ENCODE data around the gene PRSS57.
"Not testable (repeated sequence)": the region's sequence is repeated elsewhere in the genome, so short reads cannot be mapped to it uniquely, and the experiment has no call there.

PRSS57 gene

DNA sequence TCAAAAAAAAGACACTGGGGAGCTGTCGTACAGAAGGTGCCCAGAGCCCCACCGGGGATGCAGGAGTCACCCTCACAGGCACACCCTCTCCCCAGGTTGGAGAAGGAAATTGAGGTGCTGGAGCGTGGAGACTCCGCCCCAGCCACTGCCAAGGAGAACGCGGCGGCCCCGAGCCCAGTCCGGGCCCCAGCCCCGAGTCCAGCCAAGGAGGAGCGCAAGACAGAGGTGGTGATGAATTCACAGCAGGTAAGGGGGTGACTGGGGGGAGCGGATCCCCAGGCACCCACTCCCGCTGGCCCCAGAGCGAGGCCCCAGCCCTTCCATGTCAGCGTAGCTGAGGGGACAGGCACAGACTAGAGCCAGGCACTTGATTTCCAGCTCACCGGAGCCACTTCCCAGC is 35.7 kb upstream of the PRSS57 start:
- no peak overlapping the region for H3K4me3 ChIP-seq (replicated peaks; ENCODE audit: insufficient read depth, low read length)
- H3K27me3 ChIP-seq (ENCODE audit: insufficient read depth, poor library complexity, severe bottlenecking) = no peaks in the 10 kb centered on the region
- DNase-seq (ENCODE audit: low read depth in 1 of 2, low spot score in 1 of 2) = no peak
- no peak for TF ChIP-seq GABPA (IDR thresholded peaks at IDR 0.05; ENCODE audit: low read depth)
- H3K27ac ChIP-seq (replicated peaks) = no peak overlapping the region

DNA sequence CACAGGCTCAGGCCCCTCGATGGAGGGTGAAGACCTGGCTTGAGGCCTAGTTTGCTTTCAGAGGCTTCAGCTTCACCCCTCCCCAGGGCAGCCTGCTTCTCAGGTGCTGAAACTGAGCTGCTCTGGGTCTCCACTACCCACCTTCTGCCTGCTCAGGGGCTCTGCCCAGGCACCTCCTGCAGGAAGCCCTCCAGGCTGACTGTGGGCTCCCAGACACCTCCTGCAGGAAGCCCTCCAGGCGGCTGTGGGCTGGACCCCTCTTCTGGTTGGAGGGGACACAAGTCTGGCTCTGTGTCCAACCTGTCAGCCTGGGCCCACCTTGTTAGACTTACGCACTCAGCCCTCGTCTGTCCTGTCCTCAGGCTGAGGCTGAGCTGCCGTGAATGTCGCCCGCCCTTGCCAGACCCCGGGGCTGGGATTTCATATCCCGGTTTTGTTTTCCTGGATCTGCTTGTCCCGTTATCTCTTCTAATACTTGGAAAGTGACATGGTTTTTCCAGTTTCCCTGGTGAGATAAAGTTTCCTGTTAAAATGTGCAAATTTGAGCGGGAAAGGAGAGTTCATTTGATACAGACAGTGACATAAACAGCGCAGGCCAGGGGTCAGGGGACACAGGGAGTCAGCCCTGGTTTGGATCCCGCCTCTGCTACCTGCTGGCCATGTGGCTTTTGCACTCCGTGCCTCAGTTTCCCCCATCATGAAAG is 34.9 kb upstream of the PRSS57 start:
- TF ChIP-seq, protein P1, sequence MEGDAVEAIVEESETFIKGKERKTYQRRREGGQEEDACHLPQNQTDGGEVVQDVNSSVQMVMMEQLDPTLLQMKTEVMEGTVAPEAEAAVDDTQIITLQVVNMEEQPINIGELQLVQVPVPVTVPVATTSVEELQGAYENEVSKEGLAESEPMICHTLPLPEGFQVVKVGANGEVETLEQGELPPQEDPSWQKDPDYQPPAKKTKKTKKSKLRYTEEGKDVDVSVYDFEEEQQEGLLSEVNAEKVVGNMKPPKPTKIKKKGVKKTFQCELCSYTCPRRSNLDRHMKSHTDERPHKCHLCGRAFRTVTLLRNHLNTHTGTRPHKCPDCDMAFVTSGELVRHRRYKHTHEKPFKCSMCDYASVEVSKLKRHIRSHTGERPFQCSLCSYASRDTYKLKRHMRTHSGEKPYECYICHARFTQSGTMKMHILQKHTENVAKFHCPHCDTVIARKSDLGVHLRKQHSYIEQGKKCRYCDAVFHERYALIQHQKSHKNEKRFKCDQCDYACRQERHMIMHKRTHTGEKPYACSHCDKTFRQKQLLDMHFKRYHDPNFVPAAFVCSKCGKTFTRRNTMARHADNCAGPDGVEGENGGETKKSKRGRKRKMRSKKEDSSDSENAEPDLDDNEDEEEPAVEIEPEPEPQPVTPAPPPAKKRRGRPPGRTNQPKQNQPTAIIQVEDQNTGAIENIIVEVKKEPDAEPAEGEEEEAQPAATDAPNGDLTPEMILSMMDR (IDR thresholded peaks at IDR 0.05; ENCODE audit: insufficient read depth, low read length) = no peak
- TF ChIP-seq, protein P2, sequence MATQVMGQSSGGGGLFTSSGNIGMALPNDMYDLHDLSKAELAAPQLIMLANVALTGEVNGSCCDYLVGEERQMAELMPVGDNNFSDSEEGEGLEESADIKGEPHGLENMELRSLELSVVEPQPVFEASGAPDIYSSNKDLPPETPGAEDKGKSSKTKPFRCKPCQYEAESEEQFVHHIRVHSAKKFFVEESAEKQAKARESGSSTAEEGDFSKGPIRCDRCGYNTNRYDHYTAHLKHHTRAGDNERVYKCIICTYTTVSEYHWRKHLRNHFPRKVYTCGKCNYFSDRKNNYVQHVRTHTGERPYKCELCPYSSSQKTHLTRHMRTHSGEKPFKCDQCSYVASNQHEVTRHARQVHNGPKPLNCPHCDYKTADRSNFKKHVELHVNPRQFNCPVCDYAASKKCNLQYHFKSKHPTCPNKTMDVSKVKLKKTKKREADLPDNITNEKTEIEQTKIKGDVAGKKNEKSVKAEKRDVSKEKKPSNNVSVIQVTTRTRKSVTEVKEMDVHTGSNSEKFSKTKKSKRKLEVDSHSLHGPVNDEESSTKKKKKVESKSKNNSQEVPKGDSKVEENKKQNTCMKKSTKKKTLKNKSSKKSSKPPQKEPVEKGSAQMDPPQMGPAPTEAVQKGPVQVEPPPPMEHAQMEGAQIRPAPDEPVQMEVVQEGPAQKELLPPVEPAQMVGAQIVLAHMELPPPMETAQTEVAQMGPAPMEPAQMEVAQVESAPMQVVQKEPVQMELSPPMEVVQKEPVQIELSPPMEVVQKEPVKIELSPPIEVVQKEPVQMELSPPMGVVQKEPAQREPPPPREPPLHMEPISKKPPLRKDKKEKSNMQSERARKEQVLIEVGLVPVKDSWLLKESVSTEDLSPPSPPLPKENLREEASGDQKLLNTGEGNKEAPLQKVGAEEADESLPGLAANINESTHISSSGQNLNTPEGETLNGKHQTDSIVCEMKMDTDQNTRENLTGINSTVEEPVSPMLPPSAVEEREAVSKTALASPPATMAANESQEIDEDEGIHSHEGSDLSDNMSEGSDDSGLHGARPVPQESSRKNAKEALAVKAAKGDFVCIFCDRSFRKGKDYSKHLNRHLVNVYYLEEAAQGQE (IDR thresholded peaks at IDR 0.05; ENCODE audit: insufficient replicate concordance, low read depth) = no peak
- no peak for TF ChIP-seq SPI1 (IDR thresholded peaks at IDR 0.05; ENCODE audit: borderline replicate concordance, low read depth)
- TF ChIP-seq GABPA (IDR thresholded peaks at IDR 0.05; ENCODE audit: low read depth) = no peak
- TF ChIP-seq POLR2AphosphoS5 (IDR thresholded peaks at IDR 0.05; ENCODE audit: low read depth) = no peak
- H3K4me3 ChIP-seq (replicated peaks; ENCODE audit: insufficient read depth, low read length) = no peak overlapping the region
- no peak for DNase-seq (ENCODE audit: low read depth in 1 of 2, low spot score in 1 of 2)
- H3K27me3 ChIP-seq (ENCODE audit: insufficient read depth, poor library complexity, severe bottlenecking) = no peaks in the 10 kb centered on the region
- H3K27ac ChIP-seq (replicated peaks) = no peak overlapping the region

DNA sequence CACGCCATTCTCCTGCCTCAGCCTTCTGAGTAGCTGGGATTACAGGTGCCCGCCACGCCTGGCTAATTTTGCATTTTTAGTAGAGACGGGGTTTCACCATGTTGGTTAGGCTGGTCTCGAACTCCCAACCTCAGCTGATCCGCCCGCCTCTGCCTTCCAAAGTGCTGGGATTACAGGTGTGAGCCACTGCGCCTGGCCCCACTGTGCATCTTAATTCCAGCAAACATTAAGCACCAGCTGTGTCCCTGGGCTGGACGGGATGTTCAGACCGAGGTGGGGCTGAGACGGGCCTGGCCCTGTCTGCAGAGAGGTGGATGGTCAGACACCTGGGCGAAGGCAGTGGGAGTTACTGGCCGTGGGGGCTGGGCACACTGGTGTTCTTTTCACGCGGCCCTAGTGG is 34.3 kb upstream of the PRSS57 start:
- not testable (repeated sequence) for H3K27me3 ChIP-seq (ENCODE audit: insufficient read depth, poor library complexity, severe bottlenecking); DNase-seq (ENCODE audit: low read depth in 1 of 2, low spot score in 1 of 2); H3K27ac ChIP-seq (replicated peaks); H3K4me3 ChIP-seq (replicated peaks; ENCODE audit: insufficient read depth, low read length)

DNA sequence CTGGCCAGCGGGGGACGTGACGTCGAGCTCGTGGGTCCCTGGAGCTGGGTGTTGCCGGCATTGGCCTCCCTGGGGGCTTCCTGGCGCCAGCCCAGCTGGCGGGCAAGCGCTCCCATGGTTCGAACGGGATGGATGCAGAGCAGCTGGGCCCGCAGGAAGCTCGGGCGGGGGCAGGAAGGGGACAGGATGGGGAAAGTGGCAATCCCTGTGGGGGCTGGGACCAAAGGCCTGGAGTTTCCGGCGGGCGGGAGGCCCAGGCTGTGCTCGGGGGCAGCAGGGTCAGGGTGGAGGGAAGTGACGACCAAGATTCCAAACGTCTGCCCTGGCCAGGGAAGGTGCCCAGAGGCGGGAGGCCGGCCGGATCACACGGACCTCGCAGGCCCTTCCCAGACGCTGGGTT is 32.8 kb upstream of the PRSS57 start:
- Histone ChIP-seq H3K27ac (replicated peaks) (no peak overlapping the region), H3K27me3 (ENCODE audit: insufficient read depth, poor library complexity, severe bottlenecking) (no peaks in the 10 kb centered on the region), H3K4me3 (replicated peaks; ENCODE audit: insufficient read depth, low read length) (no peak overlapping the region)
- TF ChIP-seq, protein P2 (IDR thresholded peaks at IDR 0.05; ENCODE audit: insufficient replicate concordance, low read depth) = no peak
- no peak for TF ChIP-seq SPI1 (IDR thresholded peaks at IDR 0.05; ENCODE audit: borderline replicate concordance, low read depth)
- no peak for TF ChIP-seq GABPA (IDR thresholded peaks at IDR 0.05; ENCODE audit: low read depth)
- TF ChIP-seq, protein P1 (IDR thresholded peaks at IDR 0.05; ENCODE audit: insufficient read depth, low read length) = no peak
- TF ChIP-seq POLR2AphosphoS5 (IDR thresholded peaks at IDR 0.05; ENCODE audit: low read depth) = no peak
- DNase-seq (ENCODE audit: low read depth in 1 of 2, low spot score in 1 of 2) = no peak
